Measurements from ENCODE around the gene FMN1. TPM values are rescaled to one million over a fixed set of nuclear protein-coding genes. Genes with fewer than 3 reads are reported as not detected.

FMN1 gene
- total and polyA plus RNA-seq, 2 donors from 2014 or later, result 0.71 to 44.8 TPM

- Histone ChIP-seq H3K36me3 (ENCODE audit: control insufficient read depth in 2 of 3, insufficient read depth in 3 of 3, low read length in 3 of 3) (no peaks in the 10 kb centered on the region), H3K9ac (ENCODE audit: low read length in 3 of 3) (no peak overlapping the region), H3K9me3 (ENCODE audit: control insufficient read depth in 2 of 3, insufficient read depth in 1 of 3, low read length in 3 of 3) (no peaks in the 10 kb centered on the region), H3K27me3 (ENCODE audit: control insufficient read depth, insufficient read depth, low read length) (no peaks in the 10 kb centered on the region), H3K4me3 (ENCODE audit: low read length in 3 of 3) (no peak overlapping the region), H3K27ac (ENCODE audit: low read depth in 2 of 2, low read length in 2 of 2) (no peak overlapping the region), H3K4me1 (ENCODE audit: control insufficient read depth in 2 of 3, insufficient read depth in 2 of 3, low read depth in 1 of 3, low read length in 3 of 3) (no peaks in the 10 kb centered on the region)
- intact Hi-C loops (cut with DNase I), result no loop called here
- no peak for TF ChIP-seq CTCF (IDR thresholded peaks at IDR 0.05; ENCODE audit: borderline replicate concordance, extremely low read depth, insufficient read depth)
- DNase-seq, result no peak
- no peak for FAIRE-seq
Observed at GRCh38 chr15:32899126-32899596, 295.4 kb downstream of the FMN1 start.

GRCh38 chr15:32898414-32898813 lies 296.1 kb downstream of the FMN1 start:
- Histone ChIP-seq H3K27ac (ENCODE audit: low read depth in 2 of 2, low read length in 2 of 2) (no peak overlapping the region), H3K4me3 (ENCODE audit: low read length in 3 of 3) (no peak overlapping the region), H3K9me3 (ENCODE audit: control insufficient read depth in 2 of 3, insufficient read depth in 1 of 3, low read length in 3 of 3) (no peaks in the 10 kb centered on the region), H3K4me1 (ENCODE audit: control insufficient read depth in 2 of 3, insufficient read depth in 2 of 3, low read depth in 1 of 3, low read length in 3 of 3) (no peaks in the 10 kb centered on the region), H3K9ac (ENCODE audit: low read length in 3 of 3) (no peak overlapping the region), H3K27me3 (ENCODE audit: control insufficient read depth, insufficient read depth, low read length) (no peaks in the 10 kb centered on the region), H3K36me3 (ENCODE audit: control insufficient read depth in 2 of 3, insufficient read depth in 3 of 3, low read length in 3 of 3) (no peaks in the 10 kb centered on the region)
- intact Hi-C loops (cut with DNase I), result no loop called here
- no peak for TF ChIP-seq CTCF (IDR thresholded peaks at IDR 0.05; ENCODE audit: borderline replicate concordance, extremely low read depth, insufficient read depth)
- FAIRE-seq (no peak), DNase-seq (no peak)

DNA sequence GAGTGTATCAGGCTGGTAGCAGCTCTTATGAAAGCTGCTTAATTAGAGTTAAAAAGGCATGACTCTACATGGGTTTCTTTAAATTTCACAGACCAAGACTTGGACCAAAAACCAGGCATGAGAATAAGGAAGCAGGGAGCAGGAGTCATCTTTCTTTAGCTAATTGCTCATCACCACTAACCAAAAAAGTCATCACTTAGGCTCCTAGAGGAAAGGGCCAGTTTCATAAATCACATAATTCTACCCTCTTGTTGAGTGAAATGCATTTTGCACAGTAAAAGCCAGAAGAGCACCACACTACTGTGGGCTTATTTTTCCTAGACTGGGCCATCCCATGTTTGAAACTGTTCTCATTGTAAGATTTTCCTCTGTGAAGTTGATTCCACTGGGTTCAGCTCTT lies 301.1 kb downstream of the FMN1 start:
- FAIRE-seq (no peak), DNase-seq (no peak)
- Histone ChIP-seq H3K9ac (ENCODE audit: low read length in 3 of 3) (no peak overlapping the region), H3K9me3 (ENCODE audit: control insufficient read depth in 2 of 3, insufficient read depth in 1 of 3, low read length in 3 of 3) (no peaks in the 10 kb centered on the region), H3K4me1 (ENCODE audit: control insufficient read depth in 2 of 3, insufficient read depth in 2 of 3, low read depth in 1 of 3, low read length in 3 of 3) (no peaks in the 10 kb centered on the region), H3K27me3 (ENCODE audit: control insufficient read depth, insufficient read depth, low read length) (no peaks in the 10 kb centered on the region), H3K36me3 (ENCODE audit: control insufficient read depth in 2 of 3, insufficient read depth in 3 of 3, low read length in 3 of 3) (no peaks in the 10 kb centered on the region), H3K27ac (ENCODE audit: low read depth in 2 of 2, low read length in 2 of 2) (no peak overlapping the region), H3K4me3 (ENCODE audit: low read length in 3 of 3) (no peak overlapping the region)
- intact Hi-C loops (cut with DNase I), result no loop called here
- no peak for TF ChIP-seq CTCF (IDR thresholded peaks at IDR 0.05; ENCODE audit: borderline replicate concordance, extremely low read depth, insufficient read depth)

DNA sequence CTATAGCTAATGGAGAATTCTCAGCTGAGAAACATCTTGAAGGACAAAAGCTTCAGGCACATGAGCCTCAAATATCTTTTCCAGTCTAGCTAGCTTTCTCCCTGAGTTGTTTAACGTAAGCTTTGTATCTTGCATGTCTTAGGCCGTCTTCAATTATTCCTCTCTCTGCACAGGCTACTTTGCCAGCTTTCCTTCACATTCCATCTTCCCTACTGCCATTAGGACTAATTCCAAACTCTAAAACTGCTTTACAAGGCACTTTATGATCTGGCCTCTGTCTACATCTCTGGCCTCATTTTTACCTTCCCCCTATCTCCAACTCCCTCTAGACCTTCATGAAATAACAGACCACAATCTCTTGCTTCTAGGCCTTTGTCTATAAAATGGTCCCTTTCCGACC lies 305.3 kb downstream of the FMN1 start:
- intact Hi-C loops (cut with DNase I), result no loop called here
- FAIRE-seq (no peak), DNase-seq (no peak)
- H3K27ac ChIP-seq (ENCODE audit: low read depth in 2 of 2, low read length in 2 of 2), result no peak overlapping the region
- H3K36me3 ChIP-seq (ENCODE audit: control insufficient read depth in 2 of 3, insufficient read depth in 3 of 3, low read length in 3 of 3), result no peaks in the 10 kb centered on the region
- H3K4me1 ChIP-seq (ENCODE audit: control insufficient read depth in 2 of 3, insufficient read depth in 2 of 3, low read depth in 1 of 3, low read length in 3 of 3), result no peaks in the 10 kb centered on the region
- no peaks in the 10 kb centered on the region for H3K27me3 ChIP-seq (ENCODE audit: control insufficient read depth, insufficient read depth, low read length)
- no peak overlapping the region for H3K4me3 ChIP-seq (ENCODE audit: low read length in 3 of 3)
- H3K9ac ChIP-seq (ENCODE audit: low read length in 3 of 3), result no peak overlapping the region
- H3K9me3 ChIP-seq (ENCODE audit: control insufficient read depth in 2 of 3, insufficient read depth in 1 of 3, low read length in 3 of 3), result no peaks in the 10 kb centered on the region
- no peak for TF ChIP-seq CTCF (IDR thresholded peaks at IDR 0.05; ENCODE audit: borderline replicate concordance, extremely low read depth, insufficient read depth)
